ENCODE measurements around the gene APOL2.

DNA sequence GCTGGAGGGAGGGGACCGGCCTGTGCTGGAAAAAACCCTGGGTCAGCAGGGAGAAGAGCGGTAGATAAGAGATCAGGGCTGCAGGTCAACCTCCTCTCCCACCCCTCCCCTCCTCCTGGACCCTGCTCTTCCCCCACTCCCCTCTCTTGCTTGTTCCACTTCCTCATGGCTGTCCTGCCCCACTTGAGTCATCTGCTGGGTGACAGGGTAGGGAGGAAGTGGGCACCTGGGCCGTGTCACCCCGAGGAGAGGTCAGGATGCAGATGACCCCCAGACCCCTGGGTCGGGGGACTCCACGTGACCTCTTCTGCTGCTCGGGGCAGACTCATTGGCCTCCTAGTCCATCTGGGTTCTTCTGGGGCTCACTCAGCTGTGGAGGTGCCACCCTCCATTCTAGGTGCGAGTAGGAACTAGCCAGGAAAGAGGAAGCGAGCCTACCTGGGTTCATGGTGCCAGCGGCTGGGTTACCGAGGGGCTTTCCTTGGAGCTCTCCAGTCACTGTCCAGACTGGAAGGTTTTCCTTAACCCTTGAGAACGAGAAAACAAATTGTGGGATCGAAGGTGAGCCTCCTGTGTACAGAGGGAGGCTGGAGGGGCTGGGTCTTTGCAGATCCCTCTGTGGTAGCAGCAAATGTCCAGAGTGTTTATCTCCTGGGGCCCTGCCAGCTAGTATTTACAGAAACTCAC lies 6.5 kb downstream of the APOL2 start:
- no peak for TF ChIP-seq EP300 (IDR thresholded peaks at IDR 0.05)
- TF ChIP-seq, protein P1, sequence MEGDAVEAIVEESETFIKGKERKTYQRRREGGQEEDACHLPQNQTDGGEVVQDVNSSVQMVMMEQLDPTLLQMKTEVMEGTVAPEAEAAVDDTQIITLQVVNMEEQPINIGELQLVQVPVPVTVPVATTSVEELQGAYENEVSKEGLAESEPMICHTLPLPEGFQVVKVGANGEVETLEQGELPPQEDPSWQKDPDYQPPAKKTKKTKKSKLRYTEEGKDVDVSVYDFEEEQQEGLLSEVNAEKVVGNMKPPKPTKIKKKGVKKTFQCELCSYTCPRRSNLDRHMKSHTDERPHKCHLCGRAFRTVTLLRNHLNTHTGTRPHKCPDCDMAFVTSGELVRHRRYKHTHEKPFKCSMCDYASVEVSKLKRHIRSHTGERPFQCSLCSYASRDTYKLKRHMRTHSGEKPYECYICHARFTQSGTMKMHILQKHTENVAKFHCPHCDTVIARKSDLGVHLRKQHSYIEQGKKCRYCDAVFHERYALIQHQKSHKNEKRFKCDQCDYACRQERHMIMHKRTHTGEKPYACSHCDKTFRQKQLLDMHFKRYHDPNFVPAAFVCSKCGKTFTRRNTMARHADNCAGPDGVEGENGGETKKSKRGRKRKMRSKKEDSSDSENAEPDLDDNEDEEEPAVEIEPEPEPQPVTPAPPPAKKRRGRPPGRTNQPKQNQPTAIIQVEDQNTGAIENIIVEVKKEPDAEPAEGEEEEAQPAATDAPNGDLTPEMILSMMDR (IDR thresholded peaks at IDR 0.05) = no peak
- no peak for TF ChIP-seq POLR2A (IDR thresholded peaks at IDR 0.05)

Measured in ovary (tissue), 3 donors.